Mesothelial cell of epicardium (in vitro differentiated cells): ENCODE data around the gene FLVCR2. TPM values are rescaled to one million over a fixed set of nuclear protein-coding genes. Genes with fewer than 3 reads are reported as not detected.

Experiments used
- DNase-seq, 2 experiments: peaks; one replicate each; pipeline ENCODE4 v3.0.0; 2021; ENCODE audit warnings: low spot score in 2 of 2; ENCODE audit not compliant: unreplicated experiment in 2 of 2
- H3K27ac Mint-ChIP-seq: 2 replicates; pipeline ENCODE4 v1.8.0; 2021; ENCODE audit warnings: mixed read lengths
- H3K27me3 Mint-ChIP-seq: 2 replicates; pipeline ENCODE4 v1.8.0; 2021; ENCODE audit warnings: low read depth, mixed read lengths
- H3K36me3 Mint-ChIP-seq: 2 replicates; pipeline ENCODE4 v1.8.0; 2021; ENCODE audit warnings: mixed read lengths
- H3K4me1 Mint-ChIP-seq: 2 replicates; pipeline ENCODE4 v1.8.0; 2021; ENCODE audit warnings: mixed read lengths
- H3K4me3 Mint-ChIP-seq: 2 replicates; pipeline ENCODE4 v1.8.0; 2021; ENCODE audit warnings: mild to moderate bottlenecking, moderate library complexity, mixed read lengths
- H3K9me3 Mint-ChIP-seq: 2 replicates; pipeline ENCODE4 v1.8.0; 2021; ENCODE audit warnings: mixed read lengths
- total RNA-seq: library from RNA; stranded (reverse); gene quantifications from 3 replicates; pipeline ENCODE4 v1.2.1, GENCODE V29; 2021
- TF ChIP-seq, protein P1 (sequence below): fragments of 200-600 bp; sonication (generic); IDR thresholded peaks from one replicate; pipeline ENCODE4 v1.5.0; 2021; ENCODE audit warnings: antibody characterized with exemption; ENCODE audit not compliant: unreplicated experiment

The FLVCR2 gene
- total RNA-seq, 1 donor from 2014 or later = 3.0 TPM

GRCh38 chr14:75559451-75560222 is 18.8 kb upstream of the FLVCR2 start:
- TF ChIP-seq, protein P1, sequence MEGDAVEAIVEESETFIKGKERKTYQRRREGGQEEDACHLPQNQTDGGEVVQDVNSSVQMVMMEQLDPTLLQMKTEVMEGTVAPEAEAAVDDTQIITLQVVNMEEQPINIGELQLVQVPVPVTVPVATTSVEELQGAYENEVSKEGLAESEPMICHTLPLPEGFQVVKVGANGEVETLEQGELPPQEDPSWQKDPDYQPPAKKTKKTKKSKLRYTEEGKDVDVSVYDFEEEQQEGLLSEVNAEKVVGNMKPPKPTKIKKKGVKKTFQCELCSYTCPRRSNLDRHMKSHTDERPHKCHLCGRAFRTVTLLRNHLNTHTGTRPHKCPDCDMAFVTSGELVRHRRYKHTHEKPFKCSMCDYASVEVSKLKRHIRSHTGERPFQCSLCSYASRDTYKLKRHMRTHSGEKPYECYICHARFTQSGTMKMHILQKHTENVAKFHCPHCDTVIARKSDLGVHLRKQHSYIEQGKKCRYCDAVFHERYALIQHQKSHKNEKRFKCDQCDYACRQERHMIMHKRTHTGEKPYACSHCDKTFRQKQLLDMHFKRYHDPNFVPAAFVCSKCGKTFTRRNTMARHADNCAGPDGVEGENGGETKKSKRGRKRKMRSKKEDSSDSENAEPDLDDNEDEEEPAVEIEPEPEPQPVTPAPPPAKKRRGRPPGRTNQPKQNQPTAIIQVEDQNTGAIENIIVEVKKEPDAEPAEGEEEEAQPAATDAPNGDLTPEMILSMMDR = no peak
- H3K36me3 Mint-ChIP-seq = peaks cover 2% of the 10 kb centered on the region
- peaks cover 24% of the 10 kb centered on the region for H3K4me1 Mint-ChIP-seq
- H3K4me3 Mint-ChIP-seq = no peak overlapping the region
- peaks cover 14% of the 10 kb centered on the region for H3K9me3 Mint-ChIP-seq
- no peak for DNase-seq
- H3K27me3 Mint-ChIP-seq = no peaks in the 10 kb centered on the region
- peak overlapping the region; percentile 34 for H3K27ac Mint-ChIP-seq

- no peak overlapping the region for H3K27ac Mint-ChIP-seq
- peak; percentile 52 to 83 for DNase-seq
Observed at GRCh38 chr14:75561013-75561432, 17.4 kb upstream of the FLVCR2 start.

GRCh38 chr14:75562089-75562488 is 16.3 kb upstream of the FLVCR2 start:
- Mint-ChIP-seq H3K36me3 (no peaks in the 10 kb centered on the region), H3K4me1 (peaks cover 12% of the 10 kb centered on the region), H3K27ac (no peak overlapping the region), H3K27me3 (peaks cover 4% of the 10 kb centered on the region), H3K9me3 (peaks cover 4% of the 10 kb centered on the region), H3K4me3 (no peak overlapping the region)
- no peak for DNase-seq
- TF ChIP-seq, protein P1 = no peak

More at GRCh38 chr14:75561013-75561432, 17.4 kb upstream of the FLVCR2 start:
- Mint-ChIP-seq H3K4me1 (peaks cover 14% of the 10 kb centered on the region), H3K27me3 (peaks cover 4% of the 10 kb centered on the region), H3K4me3 (no peak overlapping the region), H3K36me3 (no peaks in the 10 kb centered on the region), H3K9me3 (peaks cover 12% of the 10 kb centered on the region)
- TF ChIP-seq, protein P1 = peak; percentile 60

DNA sequence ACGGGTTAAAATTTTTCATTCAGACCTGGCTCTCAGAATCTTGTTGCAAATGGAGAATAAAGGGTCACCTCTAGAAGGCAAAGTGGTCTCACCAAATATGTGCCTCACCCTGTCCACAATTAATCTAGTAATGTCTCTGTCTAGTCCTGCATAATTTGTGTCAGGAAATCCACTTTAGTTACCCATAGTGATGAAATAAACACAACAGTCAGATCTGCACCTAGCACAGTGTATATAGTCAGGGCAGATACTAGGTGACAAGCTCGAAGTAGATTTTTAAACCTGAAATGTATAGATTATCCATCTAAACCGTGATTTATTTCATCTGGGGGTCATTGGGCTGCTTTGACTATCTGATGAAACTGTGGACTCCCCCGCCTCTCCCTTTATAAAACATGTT is 15.9 kb upstream of the FLVCR2 start:
- Mint-ChIP-seq H3K36me3 (no peaks in the 10 kb centered on the region), H3K9me3 (peaks cover 4% of the 10 kb centered on the region), H3K27me3 (peaks cover 4% of the 10 kb centered on the region), H3K27ac (no peak overlapping the region), H3K4me1 (peaks cover 12% of the 10 kb centered on the region), H3K4me3 (no peak overlapping the region)
- DNase-seq = no peak
- TF ChIP-seq, protein P1 = no peak

GRCh38 chr14:75563931-75564330 is 14.5 kb upstream of the FLVCR2 start:
- no peak overlapping the region for H3K27ac Mint-ChIP-seq
- H3K27me3 Mint-ChIP-seq = peaks cover 7% of the 10 kb centered on the region
- TF ChIP-seq, protein P1 = no peak
- peaks cover 12% of the 10 kb centered on the region for H3K4me1 Mint-ChIP-seq
- no peaks in the 10 kb centered on the region for H3K36me3 Mint-ChIP-seq
- DNase-seq = no peak
- no peaks in the 10 kb centered on the region for H3K9me3 Mint-ChIP-seq
- no peak overlapping the region for H3K4me3 Mint-ChIP-seq
